HG03108 (cell line): ENCODE data around the gene RPL12.
A peak's percentile ranks its signal among the peaks of the same experiment; 100 is the strongest.
"Not testable (repeated sequence)": the region's sequence is repeated elsewhere in the genome, so short reads cannot be mapped to it uniquely, and the experiment has no call there.

Source experiments
- ATAC-seq: cut with Tn5 transposase; IDR thresholded peaks from one replicate; pipeline ENCODE4 v1.9.1; 2021; ENCODE audit warnings: moderate library complexity; ENCODE audit not compliant: unreplicated experiment

RPL12 gene

GRCh38 chr9:127470662-127471061 lies 19.5 kb upstream of the RPL12 start:
- no peak for ATAC-seq

- no peak for ATAC-seq
Measured at GRCh38 chr9:127467621-127468020, 16.4 kb upstream of the RPL12 start.

- ATAC-seq = not testable (repeated sequence)
Measured at GRCh38 chr9:127466407-127466917, 15.3 kb upstream of the RPL12 start.

- no peak for ATAC-seq
Measured at GRCh38 chr9:127463911-127464310, 12.7 kb upstream of the RPL12 start.

GRCh38 chr9:127463382-127463781 lies 12.2 kb upstream of the RPL12 start:
- ATAC-seq = no peak

- no peak for ATAC-seq
Measured at GRCh38 chr9:127458921-127459320, 7.7 kb upstream of the RPL12 start.

- no peak for ATAC-seq
Measured at GRCh38 chr9:127457191-127457878, 6.1 kb upstream of the RPL12 start.

GRCh38 chr9:127455324-127455992 lies 4.3 kb upstream of the RPL12 start:
- ATAC-seq = no peak

GRCh38 chr9:127452691-127453090 lies 1.5 kb upstream of the RPL12 start:
- ATAC-seq = no peak

GRCh38 chr9:127451858-127452656 lies 851 bp upstream of the RPL12 start:
- peak; percentile 1 for ATAC-seq

GRCh38 chr9:127451608-127451857 lies 327 bp upstream of the RPL12 start:
- peak; percentile 15 for ATAC-seq

- ATAC-seq = no peak
Measured at GRCh38 chr9:127450243-127450760, 904 bp downstream of the RPL12 start.

- no peak for ATAC-seq
Measured at GRCh38 chr9:127449332-127449966, 1.8 kb downstream of the RPL12 start.

- ATAC-seq = no peak
Measured at GRCh38 chr9:127448112-127448805, 2.9 kb downstream of the RPL12 start.

GRCh38 chr9:127447416-127448111 lies 3.6 kb downstream of the RPL12 start:
- no peak for ATAC-seq

GRCh38 chr9:127446713-127447415 lies 4.3 kb downstream of the RPL12 start:
- ATAC-seq = no peak

- no peak for ATAC-seq
Measured at GRCh38 chr9:127445851-127446712, 5.1 kb downstream of the RPL12 start.
